ENCODE measurements around the gene CYLD. TPM values are rescaled to one million over a fixed set of nuclear protein-coding genes. Genes with fewer than 3 reads are reported as not detected.

Gene CYLD
- total RNA-seq, 1 experiment from 2014 or later, result 12.5 TPM

DNA sequence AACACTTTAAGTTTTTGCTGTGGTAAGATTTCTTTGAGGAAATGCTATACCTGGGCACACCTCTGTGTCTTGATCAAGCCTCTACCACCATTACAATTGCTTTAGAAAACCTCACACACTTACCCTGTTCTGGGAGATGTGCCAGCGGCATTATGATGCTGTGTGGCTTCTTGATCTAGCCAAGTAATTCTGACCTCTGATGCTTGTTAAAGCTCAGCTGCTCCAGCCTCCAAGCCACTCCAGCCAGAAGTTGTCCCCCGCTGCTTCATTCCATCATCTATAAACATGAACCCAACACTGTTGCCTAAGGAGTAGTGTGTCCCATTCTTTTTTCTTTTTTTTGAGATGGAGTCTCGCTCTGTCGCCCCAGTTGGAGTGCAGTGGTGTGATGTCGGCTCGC lies 60.1 kb downstream of the CYLD start:
- no peaks in the 10 kb centered on the region for H3K4me1 ChIP-seq (ENCODE audit: insufficient read depth, low read length)
- H3K36me3 Mint-ChIP-seq (ENCODE audit: insufficient read depth in 1 of 3, low read depth in 3 of 3), result no peaks in the 10 kb centered on the region
- TF ChIP-seq, protein P1, sequence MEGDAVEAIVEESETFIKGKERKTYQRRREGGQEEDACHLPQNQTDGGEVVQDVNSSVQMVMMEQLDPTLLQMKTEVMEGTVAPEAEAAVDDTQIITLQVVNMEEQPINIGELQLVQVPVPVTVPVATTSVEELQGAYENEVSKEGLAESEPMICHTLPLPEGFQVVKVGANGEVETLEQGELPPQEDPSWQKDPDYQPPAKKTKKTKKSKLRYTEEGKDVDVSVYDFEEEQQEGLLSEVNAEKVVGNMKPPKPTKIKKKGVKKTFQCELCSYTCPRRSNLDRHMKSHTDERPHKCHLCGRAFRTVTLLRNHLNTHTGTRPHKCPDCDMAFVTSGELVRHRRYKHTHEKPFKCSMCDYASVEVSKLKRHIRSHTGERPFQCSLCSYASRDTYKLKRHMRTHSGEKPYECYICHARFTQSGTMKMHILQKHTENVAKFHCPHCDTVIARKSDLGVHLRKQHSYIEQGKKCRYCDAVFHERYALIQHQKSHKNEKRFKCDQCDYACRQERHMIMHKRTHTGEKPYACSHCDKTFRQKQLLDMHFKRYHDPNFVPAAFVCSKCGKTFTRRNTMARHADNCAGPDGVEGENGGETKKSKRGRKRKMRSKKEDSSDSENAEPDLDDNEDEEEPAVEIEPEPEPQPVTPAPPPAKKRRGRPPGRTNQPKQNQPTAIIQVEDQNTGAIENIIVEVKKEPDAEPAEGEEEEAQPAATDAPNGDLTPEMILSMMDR (conservative IDR thresholded peaks at IDR 0.05), result no peak
- H2BK120ac ChIP-seq (ENCODE audit: low read depth, low read length, poor library complexity, severe bottlenecking), result no peak overlapping the region
- H3K27me3 ChIP-seq (ENCODE audit: insufficient read depth, low read length), result no peaks in the 10 kb centered on the region; the same call in 1 of the 2 replicates
- no peak for DNase-seq
- no peak overlapping the region for H2AFZ ChIP-seq (ENCODE audit: low read length)
- H2AK5ac ChIP-seq (ENCODE audit: insufficient read length, low read length), result no peak overlapping the region
- no peak overlapping the region for H2BK12ac ChIP-seq (ENCODE audit: insufficient read length, low read depth, low read length)
- H3K27ac ChIP-seq (ENCODE audit: insufficient read length, low read depth, low read length), result no peak overlapping the region
- H3K23ac ChIP-seq (ENCODE audit: insufficient read length, low read depth, low read length), result no peak overlapping the region
- no peak overlapping the region for H3K14ac ChIP-seq (ENCODE audit: insufficient read depth, low read length)
- H3K4me2 ChIP-seq (ENCODE audit: insufficient read depth, insufficient read length, low read length), result no peak overlapping the region
- H3K4me3 Mint-ChIP-seq, result no peak overlapping the region
- H3K4ac ChIP-seq (ENCODE audit: low read depth, low read length), result no peak overlapping the region
- WGBS (ENCODE audit: extremely low coverage, insufficient read length, low lambda C conversion rate), result no CpG with 5 or more reads among the region's 6 CpGs
- peak overlapping the region in 1 of 3 experiments; percentile 59; a peak in 2 of 7 replicates for H3K27ac Mint-ChIP-seq
- H2BK5ac ChIP-seq (ENCODE audit: insufficient read length, low read length), result no peak overlapping the region
- no peaks in the 10 kb centered on the region for H3K79me2 ChIP-seq (ENCODE audit: insufficient read depth, low read length)
- no peaks in the 10 kb centered on the region for H3K79me1 ChIP-seq (ENCODE audit: insufficient read depth, low read depth, low read length, poor library complexity, severe bottlenecking)
- peaks cover 15 to 19% of the 10 kb centered on the region in 2 experiments for H3K4me1 Mint-ChIP-seq
- no peak overlapping the region for H4K91ac ChIP-seq (ENCODE audit: insufficient read length, low read depth, low read length)
- H4K5ac ChIP-seq (ENCODE audit: insufficient read length, low read depth, low read length), result no peak overlapping the region
- no peaks in the 10 kb centered on the region for H3K9me3 Mint-ChIP-seq
- no peak overlapping the region for H3T11ph ChIP-seq (ENCODE audit: low read length)
- no peak overlapping the region for H3K56ac ChIP-seq (ENCODE audit: insufficient read length, low read depth, low read length)
- no peak overlapping the region for H2BK15ac ChIP-seq (ENCODE audit: low read depth, low read length)
- H3K9me3 ChIP-seq (ENCODE audit: control insufficient read depth, low read depth, low read length), result no peaks in the 10 kb centered on the region
- H4K8ac ChIP-seq (replicated peaks; ENCODE audit: insufficient read length, low read depth, low read length), result no peak overlapping the region
- no peaks in the 10 kb centered on the region for H4K20me1 ChIP-seq (ENCODE audit: control insufficient read depth, insufficient read depth, insufficient read length)
- H2BK20ac ChIP-seq (ENCODE audit: low read depth, low read length, poor library complexity, severe bottlenecking), result no peak overlapping the region
- no peaks in the 10 kb centered on the region for H3K23me2 ChIP-seq (ENCODE audit: insufficient read length, low read depth, low read length, poor library complexity, severe bottlenecking)
- H3K18ac ChIP-seq (ENCODE audit: insufficient read length, low read depth, low read length), result no peak overlapping the region
- no peak overlapping the region for H3K9ac ChIP-seq (ENCODE audit: extremely low read depth, insufficient read length, low read length)
- no peaks in the 10 kb centered on the region for H3K27me3 Mint-ChIP-seq (ENCODE audit: low read depth)

All from H9 (cell line).